Glomerular visceral epithelial cell (primary cell): ENCODE measurements around the gene CAMK1G.

ENCODE experiments used
- DNase-seq: peaks from one replicate; pipeline ENCODE4 v3.0.0-alpha.2; 2016; ENCODE audit errors: extremely low spot score

CAMK1G gene

GRCh38 chr1:209635850-209636249, 52.3 kb downstream of the CAMK1G start:
- no peak for DNase-seq

- no peak for DNase-seq
These were observed 58.3 kb downstream of the CAMK1G start for GRCh38 chr1:209641832-209642172.

GRCh38 chr1:209642816-209643215, 59.3 kb downstream of the CAMK1G start:
- DNase-seq, result no peak

- DNase-seq, result no peak
These were observed 59.9 kb downstream of the CAMK1G start for GRCh38 chr1:209643285-209644020.

- DNase-seq, result no peak
These were observed 62.3 kb downstream of the CAMK1G start for GRCh38 chr1:209645574-209646452.

GRCh38 chr1:209646558-209646957, 63.0 kb downstream of the CAMK1G start:
- DNase-seq, result peak; percentile 77

- no peak for DNase-seq
These were observed 63.6 kb downstream of the CAMK1G start for GRCh38 chr1:209647156-209647555.

- DNase-seq, result no peak
These were observed 64.8 kb downstream of the CAMK1G start for GRCh38 chr1:209648346-209648745.

- DNase-seq, result peak; percentile 91
These were observed 65.6 kb downstream of the CAMK1G start for GRCh38 chr1:209648931-209649776.

GRCh38 chr1:209650454-209650853, 66.9 kb downstream of the CAMK1G start:
- peak; percentile 47 for DNase-seq

GRCh38 chr1:209651138-209651587, 67.6 kb downstream of the CAMK1G start:
- peak; percentile 82 for DNase-seq

GRCh38 chr1:209652121-209652735, 68.7 kb downstream of the CAMK1G start, which contains the start of gene LAMB3:
TSS of gene LAMB3 (minus strand) at chr1:209652425. CDS start at chr1:209650944, 1,481 bp downstream.
- DNase-seq, result no peak

- DNase-seq, result peak; percentile 96
These were observed 69.4 kb downstream of the CAMK1G start for GRCh38 chr1:209652873-209653401.

GRCh38 chr1:209653915-209654351, 70.4 kb downstream of the CAMK1G start:
- peak; percentile 50 for DNase-seq

GRCh38 chr1:209655411-209656231, 72.1 kb downstream of the CAMK1G start:
- DNase-seq, result peak; percentile 42

GRCh38 chr1:209657140-209657879, 73.8 kb downstream of the CAMK1G start:
- peak; percentile 95 for DNase-seq

GRCh38 chr1:209657918-209658317, 74.4 kb downstream of the CAMK1G start:
- no peak for DNase-seq

GRCh38 chr1:209659909-209660308, 76.4 kb downstream of the CAMK1G start:
- peak; percentile 62 for DNase-seq

GRCh38 chr1:209661071-209661470, 77.6 kb downstream of the CAMK1G start:
- no peak for DNase-seq
